Skin of body (tissue), 2 donors: ENCODE measurements around the gene TRIM66. TPM values are rescaled to one million over a fixed set of nuclear protein-coding genes. Genes with fewer than 3 reads are reported as not detected.
A peak's percentile ranks its signal among the peaks of the same experiment; 100 is the strongest.
"Not testable (repeated sequence)": the region's sequence is repeated elsewhere in the genome, so short reads cannot be mapped to it uniquely, and the experiment has no call there.

Experiments
- DNase-seq: peaks from one replicate; lab custom pipeline; 2025; lab: John Stamatoyannopoulos, UW
- total RNA-seq: library from RNA; depleted of rRNA; stranded (reverse); fragments of >200 nt; gene quantifications from one replicate; pipeline ENCODE4 v1.2.3, GENCODE V29; 2014

The TRIM66 gene
- total RNA-seq, 1 donor from 2014 or later, result 5.1 TPM

GRCh38 chr11:8692417-8692816 is 10.0 kb upstream of the TRIM66 start:
- no peak for DNase-seq

- DNase-seq, result no peak
Observed at GRCh38 chr11:8691601-8692000, 9.1 kb upstream of the TRIM66 start.

- no peak for DNase-seq
Observed at GRCh38 chr11:8690374-8691342, 8.2 kb upstream of the TRIM66 start.

- DNase-seq, result no peak
Observed at GRCh38 chr11:8689726-8690255, 7.3 kb upstream of the TRIM66 start.

GRCh38 chr11:8688414-8689362 is 6.2 kb upstream of the TRIM66 start:
- peak; percentile 91 for DNase-seq

- no peak for DNase-seq
Observed at GRCh38 chr11:8686325-8686724, 3.9 kb upstream of the TRIM66 start.

GRCh38 chr11:8685820-8686219 is 3.4 kb upstream of the TRIM66 start:
- no peak for DNase-seq

- DNase-seq, result no peak
Observed at GRCh38 chr11:8685306-8685705, 2.8 kb upstream of the TRIM66 start.

- DNase-seq, result no peak
Observed at GRCh38 chr11:8684600-8685290, 2.3 kb upstream of the TRIM66 start.

GRCh38 chr11:8683115-8683807 is 796 bp upstream of the TRIM66 start:
- no peak for DNase-seq

GRCh38 chr11:8681837-8682302 is 595 bp downstream of the TRIM66 start:
- peak; percentile 38 for DNase-seq

- DNase-seq, result no peak
Observed at GRCh38 chr11:8679006-8679405, 3.5 kb downstream of the TRIM66 start.

GRCh38 chr11:8676458-8676857 is 6.0 kb downstream of the TRIM66 start:
- no peak for DNase-seq

- DNase-seq, result no peak
Observed at GRCh38 chr11:8674859-8675258, 7.6 kb downstream of the TRIM66 start.

- DNase-seq, result no peak
Observed at GRCh38 chr11:8672346-8672745, 10.1 kb downstream of the TRIM66 start.

GRCh38 chr11:8671651-8672062 is 10.8 kb downstream of the TRIM66 start:
- DNase-seq, result peak; percentile 88

- peak; percentile 94 for DNase-seq
Observed at GRCh38 chr11:8671193-8671612, 11.3 kb downstream of the TRIM66 start.

GRCh38 chr11:8670081-8670480 is 12.4 kb downstream of the TRIM66 start:
- not testable (repeated sequence) for DNase-seq

GRCh38 chr11:8665222-8665621 is 17.2 kb downstream of the TRIM66 start:
- DNase-seq, result no peak
